Cerebellar cortex (tissue), 1 donor: Measurements from ENCODE around the gene POLD4.
A peak's percentile ranks its signal among the peaks of the same experiment; 100 is the strongest.
"Not testable (repeated sequence)": the region's sequence is repeated elsewhere in the genome, so short reads cannot be mapped to it uniquely, and the experiment has no call there.

Source experiments
- DNase-seq: peaks from one replicate; pipeline ENCODE4 v3.0.0-alpha.2; 2015; ENCODE audit warnings: low spot score

Gene POLD4

DNA sequence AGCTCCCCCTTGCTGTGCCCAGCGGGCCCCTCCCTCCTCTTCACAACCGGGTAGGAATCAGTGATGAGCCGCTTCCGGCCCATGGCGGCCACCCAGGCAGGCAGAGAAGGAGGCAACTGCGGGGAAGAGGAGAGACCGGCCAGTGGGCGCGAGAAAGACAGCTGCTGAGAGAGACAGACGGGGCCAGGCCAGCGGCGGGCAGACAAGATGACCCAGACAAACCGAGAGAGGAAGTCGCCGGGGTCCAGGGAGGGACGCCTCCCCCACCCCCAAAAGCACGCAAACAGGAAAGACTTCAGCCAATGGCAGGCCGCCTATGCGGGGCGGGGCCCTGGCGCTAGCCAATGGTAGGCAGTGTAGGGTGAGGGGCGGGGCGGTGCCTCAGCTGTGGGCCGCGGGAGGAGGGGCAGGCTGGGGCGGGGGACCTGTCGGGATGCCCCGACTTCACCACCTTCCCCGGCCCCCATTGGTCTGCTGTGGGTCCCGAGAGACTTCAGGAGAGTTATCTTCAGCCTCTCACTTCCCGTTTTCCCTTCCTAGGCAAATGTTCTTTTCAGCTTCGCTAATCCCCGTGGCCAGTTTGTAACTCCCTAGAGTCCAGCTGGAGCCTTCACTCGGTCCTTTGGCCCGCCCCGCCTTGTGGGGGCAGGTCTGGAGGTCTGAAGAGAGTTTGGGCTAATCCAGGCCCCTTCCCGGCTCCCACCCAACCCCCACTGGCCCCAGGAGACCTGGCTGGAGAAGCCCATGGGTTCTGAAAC is at the start of gene POLD4:
TSS of gene POLD4 (minus strand) at position 230 of the 758 bp plus-strand sequence. CDS start at position 83, 147 bp downstream.
- peak; percentile 96 for DNase-seq

GRCh38 chr11:67403085-67403484 is 49.7 kb upstream of the POLD4 start:
- DNase-seq: not testable (repeated sequence)

GRCh38 chr11:67402192-67402839 is 49.0 kb upstream of the POLD4 start:
- DNase-seq: not testable (repeated sequence)

- DNase-seq: peak; percentile 89
Measured at GRCh38 chr11:67401495-67402191, 48.3 kb upstream of the POLD4 start, which contains the start of gene PPP1CA. Gene PPP1CA (minus strand): TSS chr11:67401858. CDS start chr11:67401782, 76 bp downstream.

DNA sequence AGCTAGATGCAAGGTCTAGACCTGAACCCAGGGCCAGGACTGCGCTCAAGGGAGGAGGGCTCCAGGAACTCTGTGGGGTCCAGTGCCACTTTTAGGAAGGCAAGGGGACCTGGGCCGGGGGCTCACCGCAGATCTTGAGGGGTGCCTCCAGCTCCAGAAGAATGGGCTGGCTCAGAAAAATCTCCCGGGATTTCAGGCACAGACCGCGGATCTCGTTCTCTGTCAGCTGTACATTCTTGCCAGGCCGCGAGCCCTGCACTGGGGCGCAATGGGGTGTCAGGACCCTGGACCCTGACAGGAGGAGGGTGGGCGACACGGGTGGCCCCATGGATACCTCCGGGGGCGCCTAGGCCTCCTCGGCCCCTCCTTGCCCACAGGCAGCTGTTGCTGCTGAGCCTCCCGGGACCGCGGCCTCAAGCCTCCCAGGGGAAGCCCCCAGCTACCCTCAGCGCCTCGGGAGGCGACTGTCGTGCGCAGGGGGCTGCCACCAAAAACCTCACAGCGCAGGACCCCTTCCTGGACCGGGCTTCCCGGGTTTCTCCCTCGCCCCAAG is 47.7 kb upstream of the POLD4 start:
- no peak for DNase-seq

- no peak for DNase-seq
Measured at GRCh38 chr11:67400251-67400941, 47.0 kb upstream of the POLD4 start.

- DNase-seq: no peak
Measured at GRCh38 chr11:67398661-67399563, 45.6 kb upstream of the POLD4 start.

DNA sequence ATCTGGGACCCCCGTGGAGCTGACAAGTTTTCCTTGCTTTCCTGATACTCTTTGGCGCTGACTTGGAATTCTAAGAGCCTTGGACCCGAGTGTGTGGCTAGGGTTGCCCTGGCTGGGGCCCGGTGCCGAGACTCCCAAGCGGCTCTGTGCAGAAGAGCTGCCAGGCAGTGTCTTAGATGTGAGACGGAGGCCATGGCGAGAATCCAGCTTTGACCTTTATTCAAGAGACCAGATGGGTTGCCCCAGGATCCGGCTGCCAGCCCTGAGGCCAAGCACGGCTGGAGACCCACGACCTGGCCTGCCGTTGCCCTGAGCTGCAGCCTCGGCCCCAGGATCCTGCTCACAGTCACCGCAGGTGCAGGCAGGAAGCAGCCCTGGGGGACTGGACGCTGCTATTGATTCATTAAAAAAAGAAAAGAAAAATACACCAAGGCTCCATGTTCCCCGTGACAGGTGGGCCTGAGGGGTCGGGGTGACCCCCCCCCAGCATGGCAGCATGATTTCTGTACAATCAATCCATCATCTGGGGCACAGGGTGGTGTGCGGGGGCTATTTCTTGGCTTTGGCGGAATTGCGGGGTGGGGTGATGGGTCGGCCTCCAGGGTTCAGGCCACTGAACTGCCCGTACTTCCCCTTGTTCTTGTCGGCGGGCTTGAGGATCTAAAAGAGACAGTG is 44.8 kb upstream of the POLD4 start:
- DNase-seq: no peak

- no peak for DNase-seq
Measured at GRCh38 chr11:67397536-67397935, 44.2 kb upstream of the POLD4 start.

GRCh38 chr11:67396587-67397389 is 43.4 kb upstream of the POLD4 start:
- DNase-seq: no peak

DNA sequence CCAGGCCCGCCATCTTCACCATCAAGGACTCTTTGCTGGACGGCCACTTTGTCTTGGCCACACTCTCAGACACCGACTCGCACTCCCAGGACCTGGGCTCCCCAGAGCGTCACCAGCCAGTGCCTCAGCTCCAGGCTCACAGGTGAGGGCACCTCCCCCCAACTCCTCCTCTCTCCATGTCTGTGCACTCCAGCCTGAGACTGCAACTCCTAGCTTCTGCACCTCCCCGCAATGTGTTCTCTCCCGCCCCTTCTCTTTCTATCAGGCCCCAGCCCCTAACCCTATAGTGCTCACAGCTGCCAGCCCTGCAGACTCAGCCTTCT is 42.9 kb upstream of the POLD4 start:
- DNase-seq: no peak

DNA sequence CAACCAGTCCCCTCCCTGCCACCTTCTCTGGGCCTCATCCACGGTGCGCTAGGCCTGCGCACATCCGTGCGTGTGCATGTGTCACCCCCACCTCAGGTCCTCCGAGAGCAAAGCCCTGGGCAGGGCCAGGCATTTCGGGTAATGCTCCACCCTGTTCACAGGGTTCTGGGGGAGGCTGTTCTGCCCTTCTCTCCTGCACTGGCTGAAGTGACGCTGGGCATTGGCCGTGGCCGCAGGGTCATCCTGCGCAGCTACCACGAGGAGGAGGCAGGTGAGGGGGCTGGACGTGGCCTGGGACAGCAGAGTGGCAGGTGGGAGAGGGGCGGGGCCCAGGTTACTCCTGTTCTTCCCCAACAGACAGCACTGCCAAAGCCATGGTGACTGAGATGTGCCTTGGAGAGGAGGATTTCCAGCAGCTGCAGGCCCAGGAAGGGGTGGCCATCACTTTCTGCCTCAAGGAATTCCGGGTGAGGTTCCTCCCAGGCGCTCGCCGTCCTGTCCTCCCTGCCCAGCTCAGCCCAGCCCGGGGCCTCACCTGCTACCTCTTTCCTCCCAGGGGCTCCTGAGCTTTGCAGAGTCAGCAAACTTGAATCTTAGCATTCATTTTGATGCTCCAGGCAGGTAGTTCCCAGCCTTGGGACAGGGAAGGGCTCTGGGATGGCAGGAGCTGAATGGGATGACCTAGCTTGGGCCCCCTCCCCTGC is 42.4 kb upstream of the POLD4 start:
- no peak for DNase-seq

- DNase-seq: no peak
Measured at GRCh38 chr11:67393990-67394389, 40.6 kb upstream of the POLD4 start.

GRCh38 chr11:67393437-67393836 is 40.1 kb upstream of the POLD4 start:
- DNase-seq: no peak

- no peak for DNase-seq
Measured at GRCh38 chr11:67392183-67392715, 38.9 kb upstream of the POLD4 start.

DNA sequence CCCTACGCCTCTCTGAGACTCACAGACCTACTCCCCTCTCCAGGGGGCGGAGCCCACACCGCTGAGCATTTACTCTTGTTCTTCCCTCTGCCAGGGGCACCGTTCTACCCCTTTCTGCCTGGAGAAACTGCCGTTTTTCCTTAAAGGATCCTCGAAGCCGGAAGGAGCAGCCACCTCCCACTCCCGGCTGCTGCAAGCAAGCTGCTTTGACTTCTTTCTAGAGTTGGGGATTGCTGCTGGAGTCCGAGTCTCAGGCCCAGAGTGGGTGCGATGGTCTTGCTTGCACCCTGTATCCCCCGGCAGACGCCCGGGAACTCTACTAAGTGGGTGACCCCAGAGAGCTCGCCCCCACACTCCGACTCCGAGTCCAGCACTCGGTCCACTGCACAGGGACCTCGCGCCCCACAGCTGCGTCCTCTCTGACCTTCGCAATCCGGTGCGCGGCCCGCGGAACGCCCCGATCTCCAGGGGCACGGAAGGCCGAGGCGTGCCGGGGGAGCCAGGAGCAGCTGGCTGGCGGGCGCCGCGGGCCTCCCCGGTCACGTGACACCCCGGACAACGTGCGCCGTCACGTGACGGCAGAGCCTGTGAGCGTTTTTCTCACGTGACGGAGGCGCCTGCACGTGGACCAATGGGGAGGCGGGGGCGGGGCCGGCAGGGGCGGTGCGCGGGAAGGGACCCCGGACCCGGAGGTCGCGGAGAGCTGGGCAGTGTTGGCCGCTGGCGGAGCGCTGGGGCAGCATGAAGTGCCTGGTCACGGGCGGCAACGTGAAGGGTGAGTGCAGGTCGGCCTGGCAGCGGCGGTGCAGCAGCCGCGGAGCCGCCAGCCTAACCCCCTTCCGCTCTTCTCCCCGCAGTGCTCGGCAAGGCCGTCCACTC is 38.2 kb upstream of the POLD4 start, which contains the start of gene RAD9A:
TSS of gene RAD9A (plus strand) at position 683 of the 879 bp plus-strand sequence. CDS start at position 742, 59 bp downstream.
- DNase-seq: peak; percentile 94

GRCh38 chr11:67390947-67391303 is 37.6 kb upstream of the POLD4 start:
- DNase-seq: no peak

DNA sequence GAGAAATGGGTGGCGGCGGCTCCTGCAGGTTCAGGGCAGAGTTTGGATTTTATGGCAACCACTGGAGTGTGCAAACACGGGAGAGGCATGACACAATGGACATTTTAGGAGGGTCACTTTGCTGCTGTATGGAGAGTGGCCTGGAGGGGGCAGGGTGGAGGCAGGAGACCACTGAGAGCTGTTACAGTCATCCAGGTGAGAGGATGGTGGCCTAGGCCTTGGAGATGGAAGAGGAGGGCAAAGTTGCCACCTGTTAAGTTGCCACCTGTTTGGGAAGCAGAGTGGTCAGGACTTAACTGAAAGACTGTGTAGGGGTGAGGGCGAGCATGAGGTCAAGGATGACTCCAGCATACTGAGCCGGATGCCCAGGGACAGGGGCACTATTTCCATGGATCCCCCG is 36.1 kb upstream of the POLD4 start:
- DNase-seq: peak; percentile 61
